HG03095 (cell line): ENCODE data around the gene ADIPOR2.

ENCODE experiments used
- ATAC-seq: cut with Tn5 transposase; IDR thresholded peaks from one replicate; pipeline ENCODE4 v1.9.1; 2021; ENCODE audit warnings: moderate library complexity; ENCODE audit not compliant: unreplicated experiment

ADIPOR2 gene

DNA sequence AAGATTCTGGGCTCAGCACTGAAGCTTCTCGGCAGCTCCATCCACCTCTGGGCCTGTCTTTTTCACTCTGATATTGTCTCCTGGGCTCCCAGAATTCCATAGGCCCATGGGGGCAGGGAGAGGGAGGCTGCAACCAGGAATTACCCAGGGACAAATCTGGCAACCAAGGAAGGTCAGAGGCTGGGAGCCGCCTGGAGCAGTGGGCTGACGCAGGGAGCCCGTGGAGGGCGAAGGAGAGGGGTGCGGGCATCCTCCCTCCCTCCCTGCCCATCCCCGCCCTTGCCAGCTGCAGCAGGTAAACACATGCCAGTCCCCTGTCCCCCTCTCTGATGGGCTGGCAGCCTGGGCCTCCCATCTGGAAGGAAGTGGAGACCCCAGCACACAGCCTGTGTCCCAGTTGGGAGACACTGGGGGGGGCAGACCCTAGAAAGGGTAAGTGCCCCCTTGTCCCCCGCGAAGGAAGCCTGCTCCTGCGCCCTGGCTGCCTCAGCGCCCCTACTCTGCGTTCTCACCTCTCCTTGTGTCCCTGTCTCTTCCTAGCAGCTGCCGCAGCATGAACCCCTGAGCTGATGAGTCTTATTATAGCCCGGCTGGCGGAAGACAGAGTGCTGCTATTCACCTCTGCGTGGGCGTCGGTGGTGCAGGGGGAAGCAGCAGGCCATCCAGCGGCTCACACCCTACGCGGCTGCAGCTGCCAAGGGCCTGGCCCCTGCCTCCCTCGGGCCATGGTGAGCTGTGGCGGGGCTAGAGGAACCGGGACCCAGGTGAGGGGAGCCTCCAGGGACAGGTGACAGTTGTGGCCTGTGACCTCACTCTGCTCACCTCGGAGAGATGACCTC is 136.2 kb downstream of the ADIPOR2 start:
- ATAC-seq, result no peak

DNA sequence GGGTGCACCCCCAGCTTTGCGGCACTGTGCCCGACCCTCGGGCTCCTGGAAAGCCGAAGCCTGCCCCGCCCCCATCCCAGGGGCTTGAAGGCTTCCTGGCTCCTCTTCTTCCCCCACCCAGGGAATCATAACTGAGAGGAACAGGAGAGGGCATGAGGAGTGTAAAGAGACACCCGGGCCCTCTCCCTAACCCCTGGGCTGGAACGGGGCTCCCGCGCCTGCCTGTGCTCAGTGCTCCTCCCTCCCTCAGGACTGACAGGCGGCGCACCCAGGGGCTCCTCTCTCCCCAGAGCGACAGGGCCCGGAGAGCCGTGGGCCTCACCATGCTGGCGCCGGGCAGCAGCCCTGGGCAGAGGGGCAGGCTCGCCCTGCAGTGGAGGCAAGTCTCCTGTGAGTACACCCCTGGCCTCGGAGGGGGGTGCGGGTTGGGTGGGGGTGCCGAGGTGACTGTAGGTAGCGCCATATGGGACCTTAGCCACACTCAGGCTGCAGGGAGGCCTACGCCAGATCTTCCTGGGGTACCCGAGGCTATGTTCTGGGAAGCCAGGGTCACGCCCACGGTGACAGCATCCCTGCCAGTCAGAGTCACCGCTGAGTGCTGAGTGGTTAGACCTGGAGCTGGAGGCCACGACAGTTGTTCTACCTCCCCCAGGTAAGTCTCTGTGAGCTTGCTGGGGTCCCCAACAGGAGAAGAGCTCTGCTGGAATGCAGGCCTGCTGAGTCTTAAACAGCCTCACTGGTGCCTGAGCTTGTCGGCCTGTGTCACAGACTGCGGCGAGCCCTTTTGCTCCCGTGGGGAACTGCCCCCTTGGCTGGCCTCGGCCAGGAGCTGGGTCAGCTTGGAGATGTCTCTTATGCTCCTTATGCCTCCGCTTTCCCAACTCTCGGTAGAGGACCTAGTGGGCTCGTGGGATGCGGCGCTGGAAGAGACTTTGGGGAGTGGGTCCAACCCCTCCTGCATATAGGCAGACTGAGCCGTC is 137.2 kb downstream of the ADIPOR2 start:
- ATAC-seq, result no peak

DNA sequence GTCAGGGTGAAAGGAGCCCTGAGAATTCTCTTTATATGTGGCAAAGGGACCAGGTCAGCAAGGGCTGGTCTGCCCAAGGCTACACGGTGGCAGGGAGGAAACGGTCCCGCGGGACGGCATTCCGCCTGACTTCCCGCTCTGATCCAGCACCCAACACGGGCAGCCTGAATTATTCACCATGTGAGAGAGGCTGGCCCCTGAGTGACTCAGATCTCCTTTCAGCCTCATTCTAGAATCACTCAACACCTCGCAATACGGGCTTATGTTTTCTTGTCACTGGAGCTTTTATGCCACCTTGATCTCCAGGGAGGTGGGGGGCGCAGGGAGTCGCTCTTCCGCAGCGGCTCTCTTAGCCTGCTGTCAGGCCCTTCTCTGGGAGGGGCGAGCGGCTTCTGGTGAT is 138.0 kb downstream of the ADIPOR2 start:
- ATAC-seq, result no peak

DNA sequence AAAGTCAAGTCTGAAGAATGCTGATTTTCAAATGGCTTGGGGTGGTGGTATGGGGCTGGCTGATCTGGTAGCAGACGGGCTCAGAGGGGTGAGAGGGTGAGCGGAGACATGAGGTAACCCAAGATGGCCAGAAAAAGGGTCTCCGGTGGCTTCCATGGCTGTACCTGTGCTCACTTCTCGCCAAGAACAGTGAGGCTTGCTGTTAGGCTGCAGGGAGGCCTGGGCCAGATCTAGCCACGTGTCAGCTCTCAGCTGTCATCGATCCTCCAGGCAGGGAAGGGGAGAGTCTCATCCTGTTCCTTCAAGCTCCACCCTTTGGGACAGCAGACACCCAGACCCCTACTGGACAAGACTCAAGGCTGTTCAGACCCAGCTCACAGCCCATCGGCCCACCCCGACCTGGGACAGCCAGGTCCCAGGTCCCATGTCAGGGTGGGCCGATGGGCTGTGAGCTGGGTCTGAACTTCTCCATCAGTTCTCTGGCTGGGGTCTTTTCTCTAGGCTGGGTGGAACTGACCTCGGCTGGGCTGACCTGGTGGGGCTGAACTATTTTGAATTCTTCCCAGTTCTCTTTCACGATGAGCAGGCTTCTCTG is 138.5 kb downstream of the ADIPOR2 start:
- ATAC-seq, result no peak

DNA sequence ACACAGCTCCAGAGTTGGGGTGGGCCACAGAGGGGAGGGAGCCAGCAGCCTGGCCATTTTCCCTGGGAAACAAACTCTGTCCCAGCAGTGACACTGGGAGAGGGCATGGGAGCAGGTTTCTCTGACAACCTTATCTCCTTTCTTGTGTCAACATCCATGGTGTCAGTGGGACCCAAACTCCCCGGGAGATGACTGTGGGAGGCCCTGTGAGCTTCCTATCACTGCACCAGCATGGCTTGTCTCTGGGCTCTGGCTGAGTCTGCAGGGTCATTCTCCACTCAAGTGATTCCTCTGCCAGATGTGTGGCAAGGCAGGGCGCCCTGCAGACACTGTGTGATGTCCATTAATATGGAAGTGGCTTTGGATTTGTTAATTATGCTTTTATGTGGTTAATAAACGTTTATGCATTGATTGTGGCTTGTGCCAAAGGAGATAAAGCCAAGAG is 139.6 kb downstream of the ADIPOR2 start:
- ATAC-seq, result no peak

DNA sequence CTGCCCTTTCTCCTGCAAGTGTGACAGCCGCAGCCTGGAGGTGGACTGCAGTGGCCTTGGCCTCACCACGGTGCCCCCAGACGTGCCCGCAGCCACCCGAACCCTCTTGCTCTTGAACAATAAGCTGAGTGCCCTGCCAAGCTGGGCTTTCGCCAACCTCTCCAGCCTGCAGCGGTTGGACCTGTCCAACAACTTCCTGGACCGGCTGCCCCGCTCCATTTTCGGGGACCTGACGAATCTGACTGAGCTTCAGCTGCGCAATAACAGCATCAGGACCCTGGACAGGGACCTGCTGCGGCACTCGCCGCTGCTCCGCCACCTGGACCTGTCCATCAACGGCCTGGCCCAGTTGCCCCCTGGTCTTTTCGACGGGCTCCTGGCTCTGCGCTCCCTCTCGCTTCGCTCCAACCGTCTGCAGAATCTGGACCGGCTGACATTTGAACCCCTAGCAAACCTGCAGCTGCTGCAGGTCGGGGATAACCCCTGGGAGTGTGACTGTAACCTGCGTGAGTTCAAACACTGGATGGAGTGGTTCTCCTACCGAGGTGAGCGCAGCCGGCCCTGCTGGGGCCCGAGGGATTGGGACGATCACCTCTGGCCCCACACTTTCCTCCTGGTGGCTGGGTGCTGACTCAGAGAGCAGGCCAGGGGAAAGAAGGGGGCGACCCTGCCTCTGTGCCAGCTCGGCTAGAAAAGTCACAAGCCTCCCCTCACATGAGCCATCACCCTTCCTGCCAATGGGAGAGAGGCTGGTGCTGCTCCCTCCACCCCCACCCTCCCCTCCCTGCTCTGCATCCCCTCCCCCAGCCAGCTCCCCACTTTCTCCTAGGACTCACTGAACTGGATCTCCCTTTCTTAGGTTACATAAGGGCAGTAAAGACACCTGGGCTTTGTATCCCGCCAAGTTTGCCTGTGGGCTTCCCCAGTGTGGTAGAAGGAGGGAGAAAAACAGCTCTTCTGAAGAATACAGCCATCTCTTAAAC is 140.4 kb downstream of the ADIPOR2 start:
- no peak for ATAC-seq

DNA sequence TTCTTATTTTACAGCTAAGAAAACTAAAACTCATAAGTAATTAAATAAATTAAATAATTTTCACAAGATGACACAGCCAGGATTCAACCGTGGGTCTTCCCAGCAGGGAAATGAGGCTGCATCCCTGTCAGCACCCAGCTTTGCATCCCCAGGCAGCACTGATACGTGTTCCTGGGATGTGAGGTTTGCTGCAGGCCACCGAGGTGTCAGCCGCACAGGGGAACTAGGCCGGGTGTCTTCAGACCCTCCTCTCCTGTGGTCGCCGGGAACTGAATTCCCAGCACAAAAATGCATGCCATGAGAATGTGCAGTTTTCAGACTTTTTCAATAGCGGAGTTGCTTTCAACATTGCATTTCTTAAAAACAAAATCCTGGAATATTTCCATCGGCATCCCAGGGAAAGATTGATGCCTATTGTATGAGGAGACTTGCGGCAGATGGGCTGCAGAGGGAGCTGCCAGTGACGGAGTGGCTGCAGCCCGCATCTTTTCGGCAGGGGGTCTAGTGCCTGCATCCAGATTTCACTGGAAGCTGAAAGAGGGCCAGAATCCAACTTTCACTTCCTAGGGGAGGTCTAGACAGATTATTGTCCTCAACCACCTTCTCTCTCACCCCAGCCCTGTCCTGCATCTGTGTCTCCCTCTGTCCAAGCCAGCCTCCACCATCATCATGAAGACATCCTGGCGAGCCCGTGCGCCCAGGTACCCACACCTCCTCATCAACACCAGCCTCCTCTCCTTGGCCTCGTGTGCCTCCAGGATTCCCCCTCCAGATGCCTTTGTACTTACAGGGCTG is 142.1 kb downstream of the ADIPOR2 start:
- no peak for ATAC-seq

DNA sequence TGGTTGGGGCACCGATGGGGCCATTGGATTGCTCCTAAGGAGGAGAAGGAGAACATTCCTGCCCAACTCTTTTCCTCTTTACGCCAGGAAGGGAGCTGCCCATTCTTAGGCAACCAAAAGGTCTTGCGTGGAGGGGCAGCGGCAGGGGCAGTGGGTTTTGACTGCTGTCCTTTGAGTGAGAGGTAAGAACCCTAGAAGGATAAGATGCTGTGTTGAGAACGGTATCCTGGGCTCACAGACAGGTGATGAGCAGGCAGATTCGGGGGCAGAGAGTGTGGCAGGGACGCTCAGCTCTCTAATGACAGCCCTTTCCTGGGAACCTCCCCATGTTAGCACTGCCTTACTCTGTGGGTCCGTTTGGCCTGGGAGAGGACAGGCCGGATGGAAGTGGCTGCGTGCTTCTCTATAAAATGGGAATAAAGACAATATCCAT is 142.7 kb downstream of the ADIPOR2 start:
- ATAC-seq, result no peak

DNA sequence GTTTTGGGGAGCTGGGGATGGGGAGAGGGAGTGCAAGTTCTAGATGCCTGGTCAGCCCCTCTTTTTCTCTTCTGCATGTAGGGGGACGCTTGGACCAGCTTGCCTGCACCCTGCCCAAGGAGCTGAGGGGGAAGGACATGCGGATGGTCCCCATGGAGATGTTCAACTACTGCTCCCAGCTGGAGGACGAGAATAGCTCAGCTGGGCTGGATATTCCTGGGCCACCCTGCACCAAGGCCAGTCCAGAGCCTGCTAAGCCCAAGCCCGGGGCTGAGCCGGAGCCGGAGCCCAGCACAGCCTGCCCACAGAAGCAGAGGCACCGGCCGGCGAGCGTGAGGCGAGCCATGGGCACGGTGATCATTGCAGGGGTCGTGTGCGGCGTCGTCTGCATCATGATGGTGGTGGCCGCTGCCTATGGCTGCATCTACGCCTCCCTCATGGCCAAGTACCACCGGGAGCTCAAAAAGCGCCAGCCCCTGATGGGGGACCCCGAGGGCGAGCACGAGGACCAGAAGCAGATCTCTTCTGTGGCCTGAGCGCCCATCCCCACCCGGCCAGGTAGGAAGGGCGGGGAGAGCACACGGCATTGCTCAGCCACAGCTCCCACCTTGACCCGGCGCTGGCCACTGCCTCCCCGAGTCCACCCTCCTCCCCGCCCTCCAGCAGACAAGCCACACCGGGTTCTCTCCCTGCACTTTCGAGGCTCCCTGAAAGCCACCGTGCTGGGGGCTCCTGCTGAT is 143.5 kb downstream of the ADIPOR2 start:
- no peak for ATAC-seq

DNA sequence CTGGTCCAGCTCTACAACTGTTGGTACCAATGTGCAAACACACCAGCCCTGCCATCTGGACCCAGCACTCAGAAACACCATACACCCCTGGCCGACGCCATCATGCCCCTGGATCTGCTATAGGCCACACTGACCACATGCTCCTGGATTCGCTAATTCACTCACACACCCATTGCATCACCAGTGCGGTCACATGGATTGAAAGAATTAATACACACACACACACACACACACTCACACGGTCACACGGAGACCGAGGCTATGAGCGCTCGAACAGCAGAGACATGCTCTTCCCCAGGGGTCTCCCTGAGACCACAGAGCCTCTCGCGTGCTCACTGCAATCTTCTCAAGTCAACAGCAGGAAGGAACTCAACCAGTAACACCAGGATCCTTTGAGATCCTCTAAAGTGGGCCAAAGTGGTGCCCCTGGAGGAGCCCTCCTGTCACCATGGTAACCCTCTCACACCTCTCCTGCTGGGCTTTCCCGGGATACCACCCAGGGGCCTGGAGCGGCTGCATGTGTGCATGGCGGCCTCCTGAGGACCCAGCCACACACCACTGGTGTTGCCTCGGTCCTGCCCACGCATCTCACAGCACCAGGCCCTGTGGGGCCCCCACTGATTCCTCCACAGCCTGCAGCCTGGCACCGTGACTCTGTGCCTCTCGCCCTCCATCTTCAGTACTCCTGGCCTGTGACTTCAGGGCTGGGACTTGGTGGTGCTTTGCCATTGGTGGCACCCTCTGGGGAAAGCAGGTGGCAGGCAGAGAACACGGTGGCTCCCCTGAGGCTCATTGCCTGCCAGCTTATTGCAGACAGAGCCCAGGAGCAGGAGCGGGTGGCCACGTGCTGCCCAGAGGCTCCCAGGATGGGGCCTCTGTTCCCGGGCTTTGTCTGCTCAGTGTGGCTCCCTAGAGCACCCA is 144.6 kb downstream of the ADIPOR2 start:
- no peak for ATAC-seq

DNA sequence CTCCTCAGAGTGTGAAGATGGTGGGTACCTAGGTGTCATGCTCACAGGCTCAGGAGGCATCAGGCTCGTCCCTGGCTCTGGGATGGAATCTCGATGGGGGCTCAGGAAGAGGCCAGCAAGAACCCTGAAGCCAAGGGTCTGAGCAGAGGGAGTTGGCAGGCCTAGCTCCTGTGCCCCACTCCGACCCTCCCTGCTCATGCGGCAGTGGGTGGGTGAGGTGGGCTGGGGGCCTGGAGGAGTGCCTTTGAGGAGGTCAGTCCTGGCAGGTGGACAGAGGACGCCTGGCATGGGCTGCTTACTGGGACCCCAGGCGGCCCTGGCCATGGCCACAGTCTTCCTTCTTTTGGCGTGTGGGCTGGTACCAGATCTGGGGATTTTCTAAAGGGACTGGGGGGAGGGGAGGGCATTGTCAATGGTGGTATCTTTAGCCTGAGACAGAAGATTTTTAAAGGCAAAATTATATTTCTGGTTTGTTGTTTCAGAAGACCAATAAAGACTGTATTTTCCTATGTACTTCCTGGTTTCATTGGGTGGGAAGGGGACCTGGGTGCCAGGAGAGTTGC is 145.5 kb downstream of the ADIPOR2 start:
- no peak for ATAC-seq

DNA sequence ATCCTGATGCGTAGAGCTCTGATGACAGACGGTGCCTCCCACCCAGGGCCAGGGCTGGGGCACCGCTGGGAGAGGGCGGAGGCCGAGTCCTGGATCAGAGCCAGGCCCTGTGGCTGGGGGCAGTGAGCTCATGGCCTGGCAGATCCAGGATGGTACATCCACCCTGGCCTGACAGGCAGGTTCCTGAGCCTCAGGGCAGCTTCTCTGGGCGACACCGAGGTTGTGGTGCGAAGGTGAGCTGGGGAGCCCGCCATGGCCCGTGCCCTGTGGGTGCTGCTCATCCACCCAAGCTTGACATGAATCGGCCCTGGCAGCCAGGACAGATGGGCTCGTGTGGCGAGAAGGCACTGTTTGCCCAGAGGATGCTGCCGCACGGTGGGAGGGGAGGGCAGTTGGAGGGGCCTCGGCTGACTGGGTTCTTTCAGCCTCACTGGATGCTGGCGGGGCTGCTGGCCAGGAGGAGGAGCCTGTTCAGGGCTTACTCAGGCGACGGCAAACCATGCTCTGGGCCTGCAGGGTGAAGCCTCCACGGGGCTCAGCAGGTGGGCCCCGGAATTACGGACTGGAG is 146.1 kb downstream of the ADIPOR2 start:
- no peak for ATAC-seq

DNA sequence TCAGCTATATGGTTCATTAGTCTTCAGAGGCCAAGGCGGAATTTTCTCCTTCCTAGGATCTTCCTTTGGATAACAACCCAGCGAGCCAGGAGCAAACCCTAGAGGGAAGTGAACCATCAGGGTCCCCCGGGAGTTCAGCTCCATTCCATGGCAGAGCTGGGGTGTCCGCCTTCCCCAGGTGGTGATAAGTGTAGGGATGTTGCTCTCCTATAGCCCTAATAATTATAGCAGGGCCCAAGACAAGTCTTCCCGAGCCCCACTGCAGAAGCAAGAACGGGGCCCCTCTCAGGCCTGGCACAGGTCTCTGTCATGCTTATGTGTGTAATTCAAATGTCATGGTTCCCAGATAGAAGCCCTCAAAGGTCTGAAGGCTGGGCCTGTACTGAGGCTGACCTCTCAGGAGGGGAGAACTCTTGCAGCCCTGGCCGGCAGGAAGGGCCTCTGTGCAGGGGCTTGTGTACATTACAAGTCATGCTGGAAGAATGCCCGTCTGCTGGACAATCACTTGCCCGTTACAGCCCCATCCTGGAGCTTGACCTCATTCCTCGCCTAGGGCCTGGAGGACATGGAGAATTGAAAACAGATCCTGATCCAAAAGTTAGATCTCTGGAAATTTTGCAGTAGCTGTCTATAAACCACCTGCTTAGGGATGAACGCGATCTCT is 146.8 kb downstream of the ADIPOR2 start:
- ATAC-seq, result no peak
